ENCODE data around the gene POLE. TPM values are rescaled to one million over a fixed set of nuclear protein-coding genes. Genes with fewer than 3 reads are reported as not detected.
A peak's percentile ranks its signal among the peaks of the same experiment; 100 is the strongest.

POLE gene
- total RNA-seq, 2 donors from 2014 or later = 125 to 154 TPM

DNA sequence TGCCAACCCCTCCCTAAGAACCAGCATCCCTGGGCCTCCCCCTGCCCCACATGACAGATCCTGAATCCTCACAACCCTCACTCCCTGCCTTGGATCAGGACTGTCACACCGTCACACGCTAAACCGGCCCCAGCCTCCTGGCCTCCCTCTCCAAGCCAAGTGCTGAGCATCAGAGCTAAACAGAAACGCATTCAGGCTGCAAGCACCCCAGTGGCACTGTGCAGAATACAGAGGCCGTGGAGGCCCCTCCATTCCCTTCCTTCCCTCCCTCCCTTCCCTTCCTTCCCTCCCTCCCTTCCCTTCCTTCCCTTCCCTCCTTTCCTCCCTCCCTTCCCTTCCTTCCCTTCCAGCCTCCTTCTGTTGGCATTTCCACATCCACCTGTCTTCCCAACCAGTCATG lies 12.6 kb downstream of the POLE start:
- Mint-ChIP-seq H3K4me3 (no peak overlapping the region), H3K27ac (no peak overlapping the region), H3K36me3 (ENCODE audit: low read depth) (peaks cover 97% of the 10 kb centered on the region), H3K9me3 (no peaks in the 10 kb centered on the region), H3K27me3 (no peaks in the 10 kb centered on the region), H3K4me1 (peaks cover 3% of the 10 kb centered on the region)
- no peak for ATAC-seq (replicated peaks)

DNA sequence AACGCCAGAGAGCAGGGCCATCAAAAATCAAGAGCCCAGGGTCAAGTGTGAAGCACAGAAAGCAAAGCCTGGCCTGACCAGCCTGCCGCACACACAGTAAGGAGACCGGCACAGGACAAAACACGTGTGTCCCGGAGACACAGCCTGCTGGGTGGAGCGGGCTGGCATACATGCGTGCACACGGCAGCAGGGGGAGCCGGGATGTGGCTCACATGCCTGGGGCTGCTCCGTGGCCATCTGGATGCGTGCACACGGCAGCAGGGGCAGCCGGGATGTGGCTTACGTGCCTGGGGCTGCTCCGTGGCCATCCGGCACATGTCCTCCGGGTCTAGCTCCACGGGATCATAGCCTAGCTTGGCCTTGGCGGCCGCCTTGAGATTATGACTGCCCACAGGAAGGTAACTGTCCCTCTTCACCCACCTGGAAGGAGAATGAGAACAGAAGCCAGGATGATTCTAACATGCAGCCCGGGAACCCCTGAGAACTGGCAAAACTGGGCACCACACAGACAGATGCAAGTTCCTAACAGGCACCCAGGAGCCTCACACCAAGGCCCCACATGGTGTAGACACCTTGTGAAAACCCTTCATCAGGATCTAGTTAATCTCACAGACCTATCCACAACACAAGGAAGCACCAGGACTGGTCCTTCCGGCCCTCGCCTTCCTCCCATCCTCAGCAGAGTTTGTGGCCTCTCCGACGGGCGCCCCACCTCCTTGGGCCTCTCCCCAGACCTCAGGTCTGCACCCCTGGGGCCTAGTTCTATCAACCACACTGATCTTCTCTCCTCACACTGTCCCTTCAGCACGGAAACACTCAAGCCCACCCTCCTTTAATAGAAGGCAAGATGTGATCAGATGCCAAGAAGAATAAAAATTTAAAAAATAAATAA lies 13.6 kb downstream of the POLE start:
- no peak for ATAC-seq (replicated peaks)
- peaks cover 97% of the 10 kb centered on the region for H3K36me3 Mint-ChIP-seq (ENCODE audit: low read depth)

DNA sequence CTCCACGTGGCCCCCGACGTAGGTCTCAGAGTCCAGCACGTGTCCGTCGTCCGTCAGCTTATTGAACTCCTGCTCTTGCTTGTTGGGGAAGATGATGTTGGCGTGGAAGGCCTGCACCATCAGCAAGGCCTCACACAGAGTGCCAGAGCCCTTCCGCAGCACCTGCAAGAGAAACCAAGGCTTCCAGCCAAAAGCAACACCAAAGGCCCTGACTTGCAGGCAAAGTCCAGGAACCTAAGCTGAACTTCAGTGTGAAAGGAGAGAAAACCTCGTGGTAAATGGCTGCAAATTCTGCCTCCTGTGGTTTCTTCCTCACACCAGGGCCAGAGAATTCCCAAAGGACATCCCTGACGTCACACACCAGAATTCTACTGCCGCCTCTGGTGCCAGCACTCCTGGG lies 14.5 kb downstream of the POLE start:
- peaks cover 3% of the 10 kb centered on the region for H3K4me1 Mint-ChIP-seq
- peak overlapping the region; percentile 63 for H3K27ac Mint-ChIP-seq
- peaks cover 97% of the 10 kb centered on the region for H3K36me3 Mint-ChIP-seq (ENCODE audit: low read depth)
- H3K9me3 Mint-ChIP-seq = no peaks in the 10 kb centered on the region
- ATAC-seq (replicated peaks) = no peak
- H3K4me3 Mint-ChIP-seq = no peak overlapping the region
- no peaks in the 10 kb centered on the region for H3K27me3 Mint-ChIP-seq

More for the DNA sequence above, 13.6 kb downstream of the POLE start:
- Mint-ChIP-seq H3K4me3 (no peak overlapping the region), H3K27me3 (no peaks in the 10 kb centered on the region), H3K27ac (peak overlapping the region; percentile 63), H3K4me1 (peaks cover 3% of the 10 kb centered on the region), H3K9me3 (no peaks in the 10 kb centered on the region)

DNA sequence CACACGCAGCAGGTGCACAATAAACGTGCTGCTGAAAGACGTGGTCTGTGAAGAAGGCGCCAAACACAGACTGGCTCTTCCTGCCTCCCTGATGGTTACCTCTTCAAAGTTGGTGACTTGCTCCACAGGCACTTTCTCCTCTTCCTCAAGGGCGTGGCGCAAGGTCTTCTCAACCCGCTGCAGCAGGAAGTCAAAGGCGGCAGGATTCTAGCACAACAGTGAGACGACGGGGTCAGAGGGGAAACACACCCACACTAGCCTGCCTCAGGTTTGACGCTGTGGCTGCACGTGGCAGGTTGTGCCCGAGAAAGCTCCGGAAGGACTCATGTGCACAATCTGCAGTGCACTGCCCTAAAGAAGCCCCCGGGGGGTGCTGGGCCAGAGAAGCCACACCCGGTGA lies 15.0 kb downstream of the POLE start:
- Mint-ChIP-seq H3K9me3 (no peaks in the 10 kb centered on the region), H3K27ac (peak overlapping the region; percentile 72), H3K4me3 (no peak overlapping the region), H3K36me3 (ENCODE audit: low read depth) (peaks cover 97% of the 10 kb centered on the region), H3K4me1 (peaks cover 3% of the 10 kb centered on the region), H3K27me3 (no peaks in the 10 kb centered on the region)
- ATAC-seq (replicated peaks) = no peak

DNA sequence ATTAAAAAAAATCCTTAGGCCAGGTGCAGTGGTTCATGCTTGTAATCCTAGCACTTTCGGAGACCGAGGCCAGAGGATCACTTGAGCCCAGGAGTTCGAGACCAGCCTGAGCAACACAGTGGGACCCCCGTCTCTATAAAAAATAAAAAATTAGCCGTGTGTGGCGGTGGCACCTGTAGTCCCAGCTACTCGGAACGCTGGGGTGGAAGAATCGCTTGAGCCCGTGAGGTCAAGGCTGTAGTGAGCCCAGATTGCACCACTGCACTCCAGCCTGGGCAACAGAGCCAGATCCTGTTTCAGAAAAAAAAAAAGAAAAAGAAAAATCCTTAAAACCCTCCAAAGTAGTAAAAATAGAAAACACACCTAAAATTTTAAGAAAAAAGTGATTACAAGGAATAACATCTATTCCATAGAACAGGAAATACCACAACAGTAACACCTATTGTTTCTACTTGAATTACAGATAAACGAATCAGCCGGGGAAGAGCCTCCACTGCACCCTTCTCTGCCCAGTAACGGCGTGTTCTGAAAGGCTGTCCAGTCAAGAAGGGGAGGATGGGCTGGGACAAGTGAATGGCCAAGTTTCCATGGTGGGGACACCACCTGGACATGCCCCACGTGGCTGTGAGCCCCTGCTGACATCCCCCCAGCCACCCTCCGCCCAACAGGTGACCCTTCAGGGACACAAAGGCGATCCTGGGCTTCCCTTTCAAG lies 17.8 kb downstream of the POLE start:
- Mint-ChIP-seq H3K36me3 (ENCODE audit: low read depth) (peaks cover 97% of the 10 kb centered on the region), H3K4me1 (peaks cover 3% of the 10 kb centered on the region), H3K4me3 (no peak overlapping the region), H3K9me3 (no peaks in the 10 kb centered on the region), H3K27ac (no peak overlapping the region), H3K27me3 (no peaks in the 10 kb centered on the region)
- ATAC-seq (replicated peaks) = no peak

DNA sequence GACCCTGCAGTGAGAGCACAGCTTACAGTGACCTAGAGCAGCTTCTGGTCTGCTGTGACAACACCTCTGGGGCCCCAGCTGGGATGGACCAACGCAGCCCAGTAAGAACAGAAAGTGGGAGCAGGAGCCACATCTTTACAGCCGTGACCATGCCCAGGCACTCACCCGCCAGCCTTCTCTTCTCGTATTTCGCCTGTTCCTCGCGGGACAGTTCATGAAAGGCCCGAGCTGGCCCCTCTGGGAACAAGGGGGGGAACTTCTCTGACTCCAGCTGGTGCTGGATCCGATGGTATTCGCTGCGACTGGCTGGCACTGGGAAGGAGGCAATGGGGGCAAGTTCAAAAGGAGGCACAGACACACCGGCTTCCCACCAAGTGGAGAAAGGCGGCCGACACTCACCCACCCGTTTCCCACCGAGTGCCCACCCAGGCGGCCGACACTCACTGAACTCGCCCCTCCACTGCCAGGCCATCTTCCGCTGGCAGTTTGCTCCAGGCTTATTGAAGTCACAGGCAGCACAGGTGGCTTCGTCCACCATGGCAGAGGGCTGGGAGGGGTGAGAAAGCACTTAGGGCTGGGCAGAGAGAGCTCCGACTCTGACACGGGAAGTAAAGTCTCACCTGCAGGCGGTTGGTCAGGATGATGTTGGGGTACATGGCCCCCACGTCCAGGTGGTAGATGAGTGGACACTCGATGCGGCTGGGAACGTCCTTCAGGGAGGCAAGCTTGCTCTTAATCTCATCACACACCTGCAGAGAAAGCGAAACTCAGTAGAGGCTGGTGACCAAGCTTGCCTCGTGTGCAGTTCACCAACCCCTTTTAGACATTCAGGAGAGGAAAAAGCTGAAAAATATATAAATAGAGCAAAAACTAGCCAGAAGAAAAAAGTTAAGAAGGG lies 18.7 kb downstream of the POLE start:
- no peak overlapping the region for H3K27ac Mint-ChIP-seq
- H3K9me3 Mint-ChIP-seq = no peaks in the 10 kb centered on the region
- H3K27me3 Mint-ChIP-seq = no peaks in the 10 kb centered on the region
- no peak for ATAC-seq (replicated peaks)
- H3K4me3 Mint-ChIP-seq = no peak overlapping the region
- peaks cover 3% of the 10 kb centered on the region for H3K4me1 Mint-ChIP-seq
- peaks cover 97% of the 10 kb centered on the region for H3K36me3 Mint-ChIP-seq (ENCODE audit: low read depth)

DNA sequence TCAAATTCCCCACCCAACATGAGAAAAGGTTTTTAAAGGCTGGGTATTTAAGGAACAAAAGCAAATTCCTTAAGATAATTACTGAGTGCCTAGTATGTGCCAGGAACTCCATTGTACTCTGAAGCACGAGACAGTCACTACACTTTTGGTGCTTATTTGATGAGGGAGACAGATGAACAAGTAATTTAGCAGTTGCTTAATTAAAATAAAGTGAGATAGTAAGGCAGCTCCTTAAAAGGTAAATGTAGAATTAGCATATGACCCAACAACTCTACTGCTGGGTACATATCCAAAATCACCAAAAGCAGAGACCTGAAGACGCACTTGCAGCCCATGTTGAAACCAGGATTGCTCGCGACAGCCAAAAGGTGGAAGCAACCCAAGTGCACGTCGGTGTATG lies 21.3 kb downstream of the POLE start:
- Mint-ChIP-seq H3K4me3 (no peak overlapping the region), H3K4me1 (no peaks in the 10 kb centered on the region), H3K36me3 (ENCODE audit: low read depth) (peaks cover 97% of the 10 kb centered on the region), H3K27ac (no peak overlapping the region), H3K9me3 (no peaks in the 10 kb centered on the region), H3K27me3 (no peaks in the 10 kb centered on the region)
- ATAC-seq (replicated peaks) = no peak

DNA sequence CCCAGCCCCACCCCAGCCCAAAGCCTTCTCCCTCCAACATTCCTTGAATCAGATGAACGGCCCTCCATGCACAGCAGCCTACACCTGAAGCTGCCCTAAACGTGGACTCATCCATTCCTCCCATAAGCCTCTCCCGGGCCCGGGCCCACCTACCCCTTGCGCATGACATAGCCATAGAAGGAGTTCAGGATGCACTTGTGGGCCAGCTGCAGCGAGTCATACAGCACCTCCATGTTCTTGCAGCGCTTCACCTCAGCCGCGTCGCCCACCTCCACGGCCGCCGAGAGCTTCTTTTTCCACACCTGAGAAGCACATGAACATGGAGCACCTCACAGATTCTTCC lies 22.0 kb downstream of the POLE start:
- H3K27ac Mint-ChIP-seq = no peak overlapping the region
- no peaks in the 10 kb centered on the region for H3K9me3 Mint-ChIP-seq
- H3K36me3 Mint-ChIP-seq (ENCODE audit: low read depth) = peaks cover 100% of the 10 kb centered on the region
- H3K4me3 Mint-ChIP-seq = no peak overlapping the region
- no peak for ATAC-seq (replicated peaks)
- H3K4me1 Mint-ChIP-seq = no peaks in the 10 kb centered on the region
- H3K27me3 Mint-ChIP-seq = no peaks in the 10 kb centered on the region

DNA sequence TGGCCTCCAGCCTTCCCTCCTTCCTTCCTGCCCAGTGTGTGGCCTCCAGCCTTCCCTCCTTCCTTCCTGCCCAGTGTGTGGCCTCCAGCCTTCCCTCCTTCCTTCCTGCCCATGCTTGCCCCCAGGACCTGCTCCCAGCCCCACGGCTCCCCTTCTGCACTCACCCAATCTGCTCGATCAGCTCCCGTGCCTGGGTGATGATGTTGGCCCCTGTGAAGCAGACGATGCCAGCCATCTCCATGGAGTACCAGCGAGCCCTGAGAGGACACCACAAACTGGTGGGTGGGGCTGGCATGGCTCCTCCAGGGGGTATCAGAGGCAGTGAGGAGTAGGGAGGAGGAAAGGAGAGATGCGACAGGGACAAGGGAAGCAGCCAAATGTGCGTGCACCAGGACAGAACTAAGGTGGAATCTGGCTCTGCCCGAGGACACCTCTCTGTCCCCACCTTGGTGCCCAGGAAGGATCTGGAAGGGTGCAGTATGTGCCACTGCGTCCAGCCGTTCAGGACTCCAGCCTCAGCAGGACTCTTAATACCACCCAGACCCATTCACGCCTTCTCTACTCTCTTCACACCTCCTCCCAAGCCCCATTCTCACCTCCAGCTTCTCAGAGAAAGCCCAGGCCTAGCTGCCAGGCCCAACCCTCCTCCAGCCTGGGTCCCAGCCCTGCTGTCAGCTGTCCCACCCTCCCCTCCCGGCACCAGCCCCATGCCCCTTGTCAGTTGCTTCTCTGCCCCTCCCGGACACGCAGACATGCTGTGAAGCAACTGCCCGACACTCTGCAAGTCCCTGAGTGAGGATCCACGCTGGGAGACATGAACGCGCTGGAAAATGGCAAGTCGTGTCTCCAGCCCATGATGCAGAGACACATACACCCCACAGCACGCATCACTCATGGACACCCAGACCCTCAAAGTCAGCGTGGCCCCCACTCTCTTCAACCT lies 22.7 kb downstream of the POLE start:
- ATAC-seq (replicated peaks) = no peak
- no peaks in the 10 kb centered on the region for H3K9me3 Mint-ChIP-seq
- H3K4me3 Mint-ChIP-seq = no peak overlapping the region
- peaks cover 100% of the 10 kb centered on the region for H3K36me3 Mint-ChIP-seq (ENCODE audit: low read depth)
- no peak overlapping the region for H3K27ac Mint-ChIP-seq
- no peaks in the 10 kb centered on the region for H3K27me3 Mint-ChIP-seq
- no peaks in the 10 kb centered on the region for H3K4me1 Mint-ChIP-seq

DNA sequence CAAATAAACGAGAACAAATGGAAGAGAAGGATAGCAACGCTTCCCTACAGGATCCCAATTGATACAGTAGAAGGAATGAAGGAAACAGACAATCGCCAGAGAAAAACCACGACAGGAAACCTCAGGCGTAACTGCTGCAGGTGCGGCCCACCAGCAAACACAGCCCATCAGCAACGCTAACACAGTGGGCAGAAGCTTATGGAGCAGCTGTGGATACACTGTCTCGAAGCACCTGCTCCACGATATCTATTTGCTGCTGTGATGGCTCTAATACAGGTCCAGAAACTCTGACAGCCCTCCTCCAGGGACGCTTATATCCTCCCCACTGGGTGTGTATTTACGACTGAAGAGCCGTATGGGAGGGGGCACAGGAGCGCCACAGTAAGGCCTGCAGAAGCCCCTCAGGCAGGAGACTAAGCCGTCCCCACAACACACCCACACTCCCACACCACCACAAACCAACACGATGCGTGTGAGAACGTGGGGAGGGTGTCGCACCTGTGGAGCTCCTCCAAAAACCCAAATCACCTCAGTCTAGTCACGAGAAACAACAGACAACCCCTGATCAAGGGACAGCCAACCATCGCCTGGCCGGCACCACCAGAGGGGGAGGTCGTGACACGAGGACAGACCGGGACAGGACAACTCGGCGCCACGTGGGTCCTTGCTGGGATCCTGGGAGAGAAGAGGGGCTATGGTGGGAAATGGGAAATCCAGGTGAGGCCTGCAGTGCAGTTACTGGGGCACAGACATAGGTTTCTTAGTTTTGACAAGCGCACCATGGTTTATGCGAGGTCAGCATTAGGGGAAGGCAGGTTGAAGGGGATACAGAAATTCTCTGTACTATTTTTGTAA lies 24.0 kb downstream of the POLE start:
- no peak for ATAC-seq (replicated peaks)
- no peak overlapping the region for H3K4me3 Mint-ChIP-seq
- H3K36me3 Mint-ChIP-seq (ENCODE audit: low read depth) = peaks cover 100% of the 10 kb centered on the region
- no peaks in the 10 kb centered on the region for H3K4me1 Mint-ChIP-seq
- no peak overlapping the region for H3K27ac Mint-ChIP-seq
- no peaks in the 10 kb centered on the region for H3K27me3 Mint-ChIP-seq
- no peaks in the 10 kb centered on the region for H3K9me3 Mint-ChIP-seq

DNA sequence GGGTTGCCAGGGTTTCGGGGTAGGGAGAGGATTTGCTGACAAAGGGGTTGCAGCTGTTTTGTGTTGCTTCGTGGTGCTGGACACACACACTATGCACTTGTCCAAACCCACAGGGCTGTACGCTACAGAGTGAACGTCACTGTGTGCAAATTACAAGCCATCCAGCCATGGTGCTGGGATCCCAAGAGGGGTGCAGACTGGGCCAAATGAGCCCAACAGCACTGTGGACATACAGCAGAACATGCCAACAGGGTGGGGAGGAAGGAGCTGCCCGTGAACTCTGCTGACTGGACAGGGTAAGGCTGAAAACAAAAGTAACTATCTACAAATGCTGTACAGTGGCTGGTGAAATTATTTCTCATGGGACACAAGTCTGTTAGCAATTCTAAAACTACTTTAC lies 25.2 kb downstream of the POLE start:
- Mint-ChIP-seq H3K4me3 (no peak overlapping the region), H3K27ac (no peak overlapping the region), H3K4me1 (no peaks in the 10 kb centered on the region), H3K36me3 (ENCODE audit: low read depth) (peaks cover 100% of the 10 kb centered on the region), H3K27me3 (no peaks in the 10 kb centered on the region), H3K9me3 (no peaks in the 10 kb centered on the region)
- ATAC-seq (replicated peaks) = no peak

DNA sequence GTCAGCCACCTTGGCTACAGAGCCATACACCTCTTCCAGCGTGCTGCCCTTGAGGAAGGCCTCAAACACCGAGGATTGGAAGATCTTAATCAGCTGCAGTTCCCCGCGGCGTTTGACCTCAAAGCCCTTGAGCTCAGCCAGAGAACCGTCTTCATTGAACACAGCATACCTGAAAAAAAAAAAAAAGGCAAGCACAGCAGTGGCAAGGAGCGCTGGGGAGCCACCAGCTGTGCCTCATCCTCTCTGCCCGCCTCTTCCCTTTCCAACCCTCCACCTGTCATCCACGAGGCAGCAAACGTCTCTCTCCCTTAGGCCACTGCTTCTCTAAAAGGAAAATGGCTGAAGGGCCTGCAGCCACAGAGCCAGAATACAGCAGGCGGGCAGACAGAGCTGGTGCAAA lies 26.1 kb downstream of the POLE start:
- H3K27ac Mint-ChIP-seq = no peak overlapping the region
- H3K27me3 Mint-ChIP-seq = no peaks in the 10 kb centered on the region
- peaks cover 100% of the 10 kb centered on the region for H3K36me3 Mint-ChIP-seq (ENCODE audit: low read depth)
- ATAC-seq (replicated peaks) = no peak
- H3K9me3 Mint-ChIP-seq = no peaks in the 10 kb centered on the region
- no peaks in the 10 kb centered on the region for H3K4me1 Mint-ChIP-seq
- no peak overlapping the region for H3K4me3 Mint-ChIP-seq

DNA sequence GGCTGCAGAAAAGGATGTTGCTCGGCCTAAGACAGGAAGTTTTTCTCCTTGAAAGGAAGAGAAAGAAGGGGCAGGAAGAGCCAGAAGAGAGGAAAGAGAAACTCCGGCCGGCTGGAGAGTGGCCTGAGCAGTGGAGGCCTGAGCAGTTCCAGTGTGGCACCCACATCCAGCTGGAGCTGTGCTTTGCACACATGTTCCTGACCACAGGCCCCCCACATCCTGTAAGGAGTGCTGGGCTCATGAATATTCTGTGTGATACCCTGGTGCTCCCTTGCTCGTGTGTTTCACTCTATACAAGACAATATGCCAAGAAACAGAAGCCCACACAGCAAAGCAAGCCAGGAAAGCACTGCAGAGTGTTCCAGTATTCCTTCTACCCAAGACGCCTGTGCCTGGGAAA lies 27.1 kb downstream of the POLE start:
- Mint-ChIP-seq H3K9me3 (no peaks in the 10 kb centered on the region), H3K27ac (no peak overlapping the region), H3K36me3 (ENCODE audit: low read depth) (peaks cover 100% of the 10 kb centered on the region), H3K4me3 (no peak overlapping the region), H3K27me3 (no peaks in the 10 kb centered on the region), H3K4me1 (no peaks in the 10 kb centered on the region)
- ATAC-seq (replicated peaks) = no peak
